CD8-positive, alpha-beta memory T cell (primary cell): ENCODE measurements around the gene ANXA7. TPM values are rescaled to one million over a fixed set of nuclear protein-coding genes. Genes with fewer than 3 reads are reported as not detected.

Experiments
- CTCF ChIA-PET: fragments of 350-600 bp; sonication (Branson Sonifier 250); formaldehyde crosslinking; loops from one replicate; lab custom pipeline; 2021; ENCODE audit warnings: antibody characterized with exemption; lab: Charles Lee
- POLR2A ChIA-PET: fragments of 350-600 bp; sonication (Branson Sonifier 250); formaldehyde crosslinking; loops from one replicate; lab custom pipeline; 2021; ENCODE audit warnings: antibody characterized with exemption; lab: Charles Lee
- DNase-seq, 5 donors: peaks; one replicate each; pipeline versions ENCODE4 v3.0.0 to v3.0.0-alpha.2; 2020 to 2022; ENCODE audit warnings: mixed read lengths in 1 of 5
- H3K27ac ChIP-seq: one replicate; pipeline ENCODE4 v1.7.0; 2013; ENCODE audit warnings: low read depth, mild to moderate bottlenecking, low read length, moderate library complexity
- H3K27me3 ChIP-seq: 2 replicates; pipeline ENCODE4 v1.7.0; 2013; ENCODE audit warnings: low read length, mild to moderate bottlenecking; ENCODE audit not compliant: insufficient read depth, poor library complexity, severe bottlenecking
- H3K36me3 ChIP-seq: 2 replicates; pipeline ENCODE4 v1.7.0; 2013; ENCODE audit warnings: mild to moderate bottlenecking, low read length, moderate library complexity; ENCODE audit not compliant: insufficient read depth
- H3K4me1 ChIP-seq: 2 replicates; pipeline ENCODE4 v1.7.0; 2013; ENCODE audit warnings: mild to moderate bottlenecking, low read length, moderate library complexity; ENCODE audit not compliant: insufficient read depth
- H3K4me3 ChIP-seq: 2 replicates; pipeline ENCODE4 v1.7.0; 2013; ENCODE audit warnings: mild to moderate bottlenecking, low read length
- H3K9me3 ChIP-seq: 2 replicates; pipeline ENCODE4 v1.7.0; 2013; ENCODE audit warnings: mild to moderate bottlenecking, low read length
- H3K27ac Mint-ChIP-seq, 8 donors: one replicate each; pipeline ENCODE4 v1.8.0; 2020 to 2021; ENCODE audit warnings: mixed read lengths in 8 of 8, mild to moderate bottlenecking in 6 of 8, inconsistent platforms in 3 of 8, moderate library complexity in 3 of 8
- H3K27me3 Mint-ChIP-seq, 2 donors: one replicate each; pipeline ENCODE4 v1.8.0; 2020 to 2021; ENCODE audit warnings: mixed read lengths in 2 of 2, mild to moderate bottlenecking in 1 of 2, moderate library complexity in 1 of 2
- H3K36me3 Mint-ChIP-seq, 3 donors: one replicate each; pipeline ENCODE4 v1.8.0; 2020 to 2021; ENCODE audit warnings: mixed read lengths in 3 of 3, inconsistent platforms in 1 of 3, mild to moderate bottlenecking in 1 of 3
- H3K4me1 Mint-ChIP-seq, 3 donors: one replicate each; pipeline ENCODE4 v1.8.0; 2020 to 2021; ENCODE audit warnings: mixed read lengths in 3 of 3, inconsistent platforms in 1 of 3, mild to moderate bottlenecking in 1 of 3
- H3K4me3 Mint-ChIP-seq, 7 donors: one replicate each; pipeline ENCODE4 v1.8.0; 2020 to 2021; ENCODE audit warnings: mixed read lengths in 7 of 7, mild to moderate bottlenecking in 6 of 7, moderate library complexity in 4 of 7, inconsistent platforms in 2 of 7
- H3K9me3 Mint-ChIP-seq, 5 donors: one replicate each; pipeline ENCODE4 v1.8.0; 2020 to 2022; ENCODE audit warnings: mixed read lengths in 5 of 5, mild to moderate bottlenecking in 3 of 5, moderate library complexity in 2 of 5, inconsistent platforms in 1 of 5
- polyA plus RNA-seq: library from polyadenylated mRNA; unstranded; fragments of 300-500 nt; fragmentation: Illumina TruSeq; gene quantifications from one replicate; pipeline ENCODE4 v1.2.3, GENCODE V29; 2021
- total RNA-seq, 2 experiments: library from RNA; stranded (reverse); gene quantifications; one replicate each; pipeline ENCODE4 v1.2.3, GENCODE V29; 2021

ANXA7 gene
- total and polyA plus RNA-seq, 3 experiments from 2014 or later: 151 to 188 (median 154) TPM

- POLR2A ChIA-PET: interaction anchor here (0.6 to 1.9 kb wide), 5 partner anchors 10 to 137 kb away, joined by 3 to 7 read pairs (median 4); partner anchors contain the start of genes ANXA7, DNAJC9 and PPP3CB
- peak; percentile 87 to 96 (median 94) for DNase-seq
Measured at GRCh38 chr10:73358331-73359279, 55.3 kb downstream of the ANXA7 start, which contains the start of gene CFAP70. Gene CFAP70 (minus strand): TSS chr10:73358864. CDS start chr10:73354796, 4,068 bp downstream.

GRCh38 chr10:73357821-73358220 is 56.0 kb downstream of the ANXA7 start:
- H3K4me1 ChIP-seq: peaks cover 12% of the 10 kb centered on the region
- H3K27ac ChIP-seq: peak overlapping the region; percentile 77
- POLR2A ChIA-PET: interaction anchor here (0.6 to 1.9 kb wide), 3 partner anchors 9 to 268 kb away, joined by 3 to 7 read pairs (median 4); partner anchors contain the start of gene PPP3CB
- no peak for DNase-seq
- H3K9me3 ChIP-seq: no peaks in the 10 kb centered on the region
- H3K27me3 ChIP-seq: no peaks in the 10 kb centered on the region
- Mint-ChIP-seq H3K27ac (peak overlapping the region; percentile 10 to 99 (median 98)), H3K27me3 (peaks cover 0 to 9% of the 10 kb centered on the region in 2 donors), H3K36me3 (peaks cover 0 to 9% (median 0%) of the 10 kb centered on the region in 3 donors), H3K4me1 (peaks cover 14 to 21% (median 19%) of the 10 kb centered on the region in 3 donors), H3K9me3 (peaks cover 0 to 6% (median 0%) of the 10 kb centered on the region in 5 donors), H3K4me3 (peak overlapping the region; percentile 89 to 99 (median 98))
- CTCF ChIA-PET: no interaction called here
- no peaks in the 10 kb centered on the region for H3K36me3 ChIP-seq
- H3K4me3 ChIP-seq: peak overlapping the region; percentile 75

More at GRCh38 chr10:73358331-73359279, 55.3 kb downstream of the ANXA7 start, which contains the start of gene CFAP70:
- Mint-ChIP-seq H3K27me3 (peaks cover 0 to 9% of the 10 kb centered on the region in 2 donors), H3K4me3 (peak within 1 kb of the TSS; percentile 89 to 99 (median 98)), H3K9me3 (peaks cover 0 to 6% (median 0%) of the 10 kb centered on the region in 5 donors), H3K27ac (peak within 1 kb of the TSS; percentile 77 to 100 (median 98)), H3K4me1 (peaks cover 14 to 21% (median 19%) of the 10 kb centered on the region in 3 donors), H3K36me3 (peaks cover 0 to 10% (median 0%) of the 10 kb centered on the region in 3 donors)
- Histone ChIP-seq H3K9me3 (no peaks in the 10 kb centered on the region), H3K27me3 (no peaks in the 10 kb centered on the region), H3K4me1 (peaks cover 12% of the 10 kb centered on the region), H3K27ac (peak within 1 kb of the TSS; percentile 77), H3K4me3 (peak within 1 kb of the TSS; percentile 75), H3K36me3 (no peaks in the 10 kb centered on the region)
- CTCF ChIA-PET: interaction anchor here (0.8 kb wide), 1 partner anchor 95 kb away, joined by 3 read pairs; no protein-coding TSS in a partner anchor

- Mint-ChIP-seq H3K27ac (peak overlapping the region in 6 of 8 donors; percentile 10 to 98 (median 34)), H3K36me3 (peaks cover 0 to 7% (median 0%) of the 10 kb centered on the region in 3 donors), H3K4me3 (peak overlapping the region in 6 of 7 donors; percentile 32 to 99 (median 63)), H3K9me3 (peaks cover 0 to 6% (median 0%) of the 10 kb centered on the region in 5 donors), H3K27me3 (peaks cover 0 to 9% of the 10 kb centered on the region in 2 donors), H3K4me1 (peaks cover 14 to 21% (median 19%) of the 10 kb centered on the region in 3 donors)
- Histone ChIP-seq H3K4me3 (no peak overlapping the region), H3K27me3 (no peaks in the 10 kb centered on the region), H3K36me3 (no peaks in the 10 kb centered on the region), H3K27ac (no peak overlapping the region), H3K9me3 (no peaks in the 10 kb centered on the region), H3K4me1 (peaks cover 12% of the 10 kb centered on the region)
- ChIA-PET POLR2A (no interaction called here), CTCF (no interaction called here)
- no peak for DNase-seq
Measured at GRCh38 chr10:73357166-73357565, 56.7 kb downstream of the ANXA7 start.

GRCh38 chr10:73344269-73344668 is 69.6 kb downstream of the ANXA7 start:
- no peak for DNase-seq
- H3K27me3 ChIP-seq: no peaks in the 10 kb centered on the region
- Mint-ChIP-seq H3K27ac (no peak overlapping the region), H3K4me1 (no peaks in the 10 kb centered on the region), H3K36me3 (peaks cover 0 to 5% (median 0%) of the 10 kb centered on the region in 3 donors), H3K4me3 (no peak overlapping the region), H3K9me3 (no peaks in the 10 kb centered on the region), H3K27me3 (no peaks in the 10 kb centered on the region)
- H3K4me3 ChIP-seq: no peak overlapping the region
- H3K9me3 ChIP-seq: no peaks in the 10 kb centered on the region
- no peaks in the 10 kb centered on the region for H3K4me1 ChIP-seq
- POLR2A ChIA-PET: no interaction called here
- CTCF ChIA-PET: no interaction called here
- no peak overlapping the region for H3K27ac ChIP-seq
- no peaks in the 10 kb centered on the region for H3K36me3 ChIP-seq

- Mint-ChIP-seq H3K4me1 (no peaks in the 10 kb centered on the region), H3K27me3 (no peaks in the 10 kb centered on the region), H3K9me3 (no peaks in the 10 kb centered on the region), H3K36me3 (peaks cover 0 to 4% (median 0%) of the 10 kb centered on the region in 3 donors), H3K4me3 (no peak overlapping the region), H3K27ac (no peak overlapping the region)
- Histone ChIP-seq H3K4me3 (no peak overlapping the region), H3K9me3 (no peaks in the 10 kb centered on the region), H3K4me1 (no peaks in the 10 kb centered on the region), H3K36me3 (no peaks in the 10 kb centered on the region), H3K27me3 (no peaks in the 10 kb centered on the region), H3K27ac (no peak overlapping the region)
- CTCF ChIA-PET: interaction anchor here (1.5 kb wide), 1 partner anchor 15 kb away, joined by 3 read pairs; no protein-coding TSS in a partner anchor
- POLR2A ChIA-PET: no interaction called here
- DNase-seq: no peak
Measured at GRCh38 chr10:73340121-73340520, 73.7 kb downstream of the ANXA7 start.

- no peaks in the 10 kb centered on the region for H3K36me3 ChIP-seq
- Mint-ChIP-seq H3K4me1 (no peaks in the 10 kb centered on the region), H3K27me3 (no peaks in the 10 kb centered on the region), H3K4me3 (no peak overlapping the region), H3K9me3 (no peaks in the 10 kb centered on the region), H3K27ac (no peak overlapping the region), H3K36me3 (peaks cover 0 to 2% (median 0%) of the 10 kb centered on the region in 3 donors)
- H3K27ac ChIP-seq: no peak overlapping the region
- DNase-seq: no peak
- H3K27me3 ChIP-seq: no peaks in the 10 kb centered on the region
- H3K4me1 ChIP-seq: no peaks in the 10 kb centered on the region
- POLR2A ChIA-PET: no interaction called here
- H3K9me3 ChIP-seq: no peaks in the 10 kb centered on the region
- CTCF ChIA-PET: interaction anchor here (1.5 kb wide), 1 partner anchor 16 kb away, joined by 3 read pairs; no protein-coding TSS in a partner anchor
- no peak overlapping the region for H3K4me3 ChIP-seq
Measured at GRCh38 chr10:73339436-73339835, 74.4 kb downstream of the ANXA7 start.

GRCh38 chr10:73338801-73339368 is 75.0 kb downstream of the ANXA7 start:
- H3K36me3 Mint-ChIP-seq: peaks cover 0 to 2% (median 0%) of the 10 kb centered on the region in 3 donors
- no peaks in the 10 kb centered on the region for H3K9me3 Mint-ChIP-seq
- H3K27ac Mint-ChIP-seq: no peak overlapping the region
- H3K4me1 ChIP-seq: no peaks in the 10 kb centered on the region
- no peaks in the 10 kb centered on the region for H3K27me3 ChIP-seq
- no peak overlapping the region for H3K4me3 Mint-ChIP-seq
- no peaks in the 10 kb centered on the region for H3K4me1 Mint-ChIP-seq
- H3K4me3 ChIP-seq: no peak overlapping the region
- H3K27ac ChIP-seq: no peak overlapping the region
- H3K27me3 Mint-ChIP-seq: no peaks in the 10 kb centered on the region
- no peaks in the 10 kb centered on the region for H3K36me3 ChIP-seq
- ChIA-PET CTCF (interaction anchor here (1.5 kb wide), 1 partner anchor 16 kb away, joined by 3 read pairs; no protein-coding TSS in a partner anchor), POLR2A (no interaction called here)
- DNase-seq: no peak
- H3K9me3 ChIP-seq: no peaks in the 10 kb centered on the region
